TTC549 (cell line): ENCODE data around the gene PIEZO1.

Experiments
- FAIRE-seq: peaks from 2 replicates; lab custom pipeline; 2012; peaks lifted over from hg19 to GRCh38; lab: Jason Lieb, UNC

PIEZO1 gene

GRCh38 chr16:88716601-88717001 is 68.4 kb downstream of the PIEZO1 start:
- FAIRE-seq: no peak

GRCh38 chr16:88716201-88716600 is 68.8 kb downstream of the PIEZO1 start:
- FAIRE-seq: no peak

GRCh38 chr16:88715312-88716190 is 69.5 kb downstream of the PIEZO1 start:
- FAIRE-seq: no peak

GRCh38 chr16:88714420-88715302 is 70.4 kb downstream of the PIEZO1 start:
- FAIRE-seq: no peak

GRCh38 chr16:88713568-88714419 is 71.2 kb downstream of the PIEZO1 start:
- FAIRE-seq: no peak

GRCh38 chr16:88713054-88713453 is 72.0 kb downstream of the PIEZO1 start:
- no peak for FAIRE-seq

GRCh38 chr16:88712362-88712979 is 72.5 kb downstream of the PIEZO1 start:
- no peak for FAIRE-seq

GRCh38 chr16:88711750-88712340 is 73.2 kb downstream of the PIEZO1 start:
- no peak for FAIRE-seq

GRCh38 chr16:88710556-88710955 is 74.5 kb downstream of the PIEZO1 start:
- FAIRE-seq: no peak

GRCh38 chr16:88706965-88707826 is 77.8 kb downstream of the PIEZO1 start:
- no peak for FAIRE-seq

- no peak for FAIRE-seq
These were observed 78.6 kb downstream of the PIEZO1 start, which contains the start of the genes CTU2 and RNF166 for GRCh38 chr16:88706229-88706964. TSS of gene CTU2 (plus strand) at chr16:88706503. CDS start at chr16:88706531, 28 bp downstream. TSS of gene RNF166 (minus strand) at chr16:88706408. CDS start at chr16:88706325, 83 bp downstream.

GRCh38 chr16:88705801-88706228 is 79.2 kb downstream of the PIEZO1 start:
- no peak for FAIRE-seq

GRCh38 chr16:88705076-88705684 is 79.8 kb downstream of the PIEZO1 start:
- FAIRE-seq: no peak

- FAIRE-seq: no peak
These were observed 81.3 kb downstream of the PIEZO1 start for GRCh38 chr16:88703486-88704309.

GRCh38 chr16:88702371-88703210 is 82.4 kb downstream of the PIEZO1 start:
- FAIRE-seq: no peak

GRCh38 chr16:88701581-88702370 is 83.2 kb downstream of the PIEZO1 start:
- no peak for FAIRE-seq
